ENCODE data around the gene PEX11B. TPM values are rescaled to one million over a fixed set of nuclear protein-coding genes. Genes with fewer than 3 reads are reported as not detected.

The PEX11B gene
- total RNA-seq, 2 experiments from 2014 or later, result 25.8 to 26.3 TPM

- ATAC-seq, result no peak
- peak overlapping the region; percentile 54 for H3K4me3 Mint-ChIP-seq
- no peaks in the 10 kb centered on the region for H3K9me3 Mint-ChIP-seq
- CTCF ChIA-PET, result interaction anchor here (0.8 to 10.2 kb wide), 3 partner anchors 8 to 70 kb away, joined by 3 to 91 read pairs (median 3); partner anchors contain the start of gene NUDT17
- intact Hi-C loops (cut with micrococcal nuclease), result no loop called here
- no peak for TF ChIP-seq CTCF (IDR thresholded peaks at IDR 0.05)
- DNase-seq, result no peak
- peaks cover 17% of the 10 kb centered on the region for H3K4me1 Mint-ChIP-seq (ENCODE audit: low read depth)
- H3K27ac Mint-ChIP-seq, result no peak overlapping the region
- H3K27me3 Mint-ChIP-seq, result peaks cover 18% of the 10 kb centered on the region
- POLR2A ChIA-PET, result interaction anchor here (1.0 kb wide), 1 partner anchor 69 kb away, joined by 3 read pairs; no protein-coding TSS in a partner anchor
- no peaks in the 10 kb centered on the region for H3K36me3 Mint-ChIP-seq (ENCODE audit: low read depth)
These were observed 31.7 kb downstream of the PEX11B start for GRCh38 chr1:145886816-145887215.

- H3K27ac Mint-ChIP-seq, result no peak overlapping the region
- no peak for ATAC-seq
- ChIA-PET CTCF (interaction anchor here (0.8 to 10.2 kb wide), 3 partner anchors 9 to 40 kb away, joined by 3 to 91 read pairs (median 7); partner anchors contain the start of gene NUDT17), POLR2A (interaction anchor here (1.0 to 1.1 kb wide), 2 partner anchors 14 to 69 kb away, joined by 3 read pairs; no protein-coding TSS in a partner anchor)
- TF ChIP-seq CTCF (IDR thresholded peaks at IDR 0.05), result no peak
- DNase-seq, result no peak
- intact Hi-C loops (cut with micrococcal nuclease), result no loop called here
- H3K4me3 Mint-ChIP-seq, result peak overlapping the region; percentile 74
- H3K36me3 Mint-ChIP-seq (ENCODE audit: low read depth), result no peaks in the 10 kb centered on the region
- peaks cover 17% of the 10 kb centered on the region for H3K4me1 Mint-ChIP-seq (ENCODE audit: low read depth)
- peaks cover 18% of the 10 kb centered on the region for H3K27me3 Mint-ChIP-seq
- H3K9me3 Mint-ChIP-seq, result no peaks in the 10 kb centered on the region
These were observed 32.1 kb downstream of the PEX11B start for GRCh38 chr1:145886390-145886789.

- TF ChIP-seq CTCF (IDR thresholded peaks at IDR 0.05), result no peak
- ATAC-seq (peak; percentile 99), DNase-seq (peak; percentile 95)
- H3K4me3 Mint-ChIP-seq, result peak within 1 kb of the TSS; percentile 74
- no peaks in the 10 kb centered on the region for H3K9me3 Mint-ChIP-seq
- no peak within 1 kb of the TSS for H3K27ac Mint-ChIP-seq
- H3K27me3 Mint-ChIP-seq, result peaks cover 20% of the 10 kb centered on the region
- ChIA-PET CTCF (interaction anchor here (1.0 to 10.2 kb wide), 5 partner anchors 14 to 39 kb away, joined by 3 to 91 read pairs (median 7); partner anchors contain the start of genes ITGA10, NUDT17 and PIAS3), POLR2A (interaction anchor here (0.5 to 1.1 kb wide), 5 partner anchors 14 to 92 kb away, joined by 3 read pairs; no protein-coding TSS in a partner anchor)
- intact Hi-C loops (cut with micrococcal nuclease), result no loop called here
- peaks cover 17% of the 10 kb centered on the region for H3K4me1 Mint-ChIP-seq (ENCODE audit: low read depth)
- no peaks in the 10 kb centered on the region for H3K36me3 Mint-ChIP-seq (ENCODE audit: low read depth)
These were observed 32.7 kb downstream of the PEX11B start, which contains the start of gene ANKRD35 for GRCh38 chr1:145885738-145886287. ANKRD35 (minus strand) TSS chr1:145885866; CDS start chr1:145885758, 108 bp downstream.

- no peak for TF ChIP-seq CTCF (IDR thresholded peaks at IDR 0.05)
- ATAC-seq (no peak), DNase-seq (no peak)
- Mint-ChIP-seq H3K27me3 (peaks cover 20% of the 10 kb centered on the region), H3K4me1 (ENCODE audit: low read depth) (peaks cover 17% of the 10 kb centered on the region), H3K4me3 (peak overlapping the region; percentile 74), H3K27ac (no peak overlapping the region), H3K9me3 (no peaks in the 10 kb centered on the region), H3K36me3 (ENCODE audit: low read depth) (no peaks in the 10 kb centered on the region)
- intact Hi-C loops (cut with micrococcal nuclease), result no loop called here
- ChIA-PET POLR2A (interaction anchor here (1.6 kb wide), 1 partner anchor 167 kb away, joined by 5 read pairs; no protein-coding TSS in a partner anchor), CTCF (interaction anchor here (1.1 to 10.2 kb wide), 5 partner anchors 25 to 93 kb away, joined by 4 to 91 read pairs (median 7); partner anchors contain the start of genes ITGA10, NUDT17 and PIAS3)
These were observed 33.8 kb downstream of the PEX11B start for GRCh38 chr1:145884675-145885074.

GRCh38 chr1:145879775-145880174 is 38.7 kb downstream of the PEX11B start:
- ChIA-PET POLR2A (interaction anchor here (1.1 to 2.1 kb wide), 2 partner anchors 34 to 116 kb away, joined by 4 read pairs; partner anchors contain the start of genes NUDT17 and TXNIP), CTCF (interaction anchor here (0.8 to 10.2 kb wide), 5 partner anchors 12 to 33 kb away, joined by 3 to 91 read pairs (median 32); partner anchors contain the start of genes ITGA10 and NUDT17)
- Mint-ChIP-seq H3K27me3 (peaks cover 12% of the 10 kb centered on the region), H3K4me3 (no peak overlapping the region), H3K4me1 (ENCODE audit: low read depth) (peaks cover 3% of the 10 kb centered on the region), H3K9me3 (no peaks in the 10 kb centered on the region), H3K27ac (no peak overlapping the region), H3K36me3 (ENCODE audit: low read depth) (no peaks in the 10 kb centered on the region)
- TF ChIP-seq CTCF (IDR thresholded peaks at IDR 0.05), result no peak
- intact Hi-C loops (cut with micrococcal nuclease), result no loop called here
- ATAC-seq (no peak), DNase-seq (no peak)

Data from activated CD8-positive, alpha-beta T cell treated with anti-CD3 and anti-CD28 coated beads for 36 hours (primary cell).